GDM1 (cell line): ENCODE data around the gene RIMS4.
"Not testable (repeated sequence)": the region's sequence is repeated elsewhere in the genome, so short reads cannot be mapped to it uniquely, and the experiment has no call there.

Source experiments
- DNase-seq: peaks from one replicate; lab custom pipeline; 2025; lab: John Stamatoyannopoulos, UW

RIMS4 gene

GRCh38 chr20:44795836-44796235, 14.5 kb downstream of the RIMS4 start:
- no peak for DNase-seq

GRCh38 chr20:44792796-44793195, 17.6 kb downstream of the RIMS4 start:
- peak; percentile 6 for DNase-seq

GRCh38 chr20:44790638-44791393, 19.5 kb downstream of the RIMS4 start:
- DNase-seq = no peak

GRCh38 chr20:44788706-44789456, 21.5 kb downstream of the RIMS4 start:
- no peak for DNase-seq

GRCh38 chr20:44787299-44787698, 23.0 kb downstream of the RIMS4 start:
- no peak for DNase-seq

- no peak for DNase-seq
Observed at GRCh38 chr20:44785768-44786167, 24.6 kb downstream of the RIMS4 start.

- DNase-seq = no peak
Observed at GRCh38 chr20:44784688-44785087, 25.7 kb downstream of the RIMS4 start.

GRCh38 chr20:44781791-44782190, 28.6 kb downstream of the RIMS4 start:
- no peak for DNase-seq

GRCh38 chr20:44781118-44781517, 29.2 kb downstream of the RIMS4 start:
- no peak for DNase-seq

- DNase-seq = peak; percentile 15
Observed at GRCh38 chr20:44780226-44780625, 30.1 kb downstream of the RIMS4 start.

- DNase-seq = no peak
Observed at GRCh38 chr20:44776980-44777379, 33.4 kb downstream of the RIMS4 start.

GRCh38 chr20:44773070-44773829, 37.1 kb downstream of the RIMS4 start:
- no peak for DNase-seq

- no peak for DNase-seq
Observed at GRCh38 chr20:44772636-44773035, 37.7 kb downstream of the RIMS4 start.

- no peak for DNase-seq
Observed at GRCh38 chr20:44771172-44771535, 39.2 kb downstream of the RIMS4 start.

GRCh38 chr20:44770484-44771171, 39.7 kb downstream of the RIMS4 start:
- no peak for DNase-seq

GRCh38 chr20:44769481-44769863, 40.9 kb downstream of the RIMS4 start:
- no peak for DNase-seq

GRCh38 chr20:44768854-44769480, 41.4 kb downstream of the RIMS4 start:
- DNase-seq = no peak

- no peak for DNase-seq
Observed at GRCh38 chr20:44768256-44768655, 42.1 kb downstream of the RIMS4 start.

GRCh38 chr20:44765701-44766347, 44.5 kb downstream of the RIMS4 start:
- no peak for DNase-seq

GRCh38 chr20:44765091-44765490, 45.3 kb downstream of the RIMS4 start:
- no peak for DNase-seq

GRCh38 chr20:44763798-44764197, 46.5 kb downstream of the RIMS4 start:
- not testable (repeated sequence) for DNase-seq
